Suppressor macrophage treated with lipopolysaccharide for 4 hours (primary cell): ENCODE measurements around the gene DNAH7.

ENCODE experiments used
- DNase-seq: peaks from one replicate; pipeline ENCODE4 v3.0.0-alpha.2; 2020

DNAH7 gene

GRCh38 chr2:196076778-196077568 lies 8.3 kb upstream of the DNAH7 start:
- peak; percentile 31 for DNase-seq

GRCh38 chr2:196075196-196075595 lies 6.6 kb upstream of the DNAH7 start:
- no peak for DNase-seq

GRCh38 chr2:196074631-196075030 lies 6.0 kb upstream of the DNAH7 start:
- DNase-seq, result no peak

- no peak for DNase-seq
Measured at GRCh38 chr2:196073521-196073920, 4.9 kb upstream of the DNAH7 start.

GRCh38 chr2:196067088-196067382 lies 1.6 kb downstream of the DNAH7 start:
- no peak for DNase-seq

- peak; percentile 59 for DNase-seq
Measured at GRCh38 chr2:196066291-196067087, 2.1 kb downstream of the DNAH7 start.

GRCh38 chr2:196063773-196064172 lies 4.9 kb downstream of the DNAH7 start:
- no peak for DNase-seq

- DNase-seq, result no peak
Measured at GRCh38 chr2:196059491-196059960, 9.1 kb downstream of the DNAH7 start.

- DNase-seq, result peak; percentile 77
Measured at GRCh38 chr2:196054631-196055030, 14.0 kb downstream of the DNAH7 start.

- peak; percentile 62 for DNase-seq
Measured at GRCh38 chr2:196046123-196046917, 22.3 kb downstream of the DNAH7 start.

GRCh38 chr2:196041786-196042185 lies 26.9 kb downstream of the DNAH7 start:
- DNase-seq, result no peak

GRCh38 chr2:196040218-196040617 lies 28.4 kb downstream of the DNAH7 start:
- no peak for DNase-seq

- no peak for DNase-seq
Measured at GRCh38 chr2:196036442-196036841, 32.2 kb downstream of the DNAH7 start.

- no peak for DNase-seq
Measured at GRCh38 chr2:196018037-196018436, 50.6 kb downstream of the DNAH7 start.

- DNase-seq, result no peak
Measured at GRCh38 chr2:196012314-196012713, 56.3 kb downstream of the DNAH7 start.

- no peak for DNase-seq
Measured at GRCh38 chr2:196000551-196000950, 68.1 kb downstream of the DNAH7 start.

GRCh38 chr2:195998070-195998469 lies 70.6 kb downstream of the DNAH7 start:
- DNase-seq, result no peak

GRCh38 chr2:195995499-195995898 lies 73.1 kb downstream of the DNAH7 start:
- DNase-seq, result no peak

- no peak for DNase-seq
Measured at GRCh38 chr2:195993623-195994022, 75.0 kb downstream of the DNAH7 start.

GRCh38 chr2:195985741-195986140 lies 82.9 kb downstream of the DNAH7 start:
- DNase-seq, result no peak

- no peak for DNase-seq
Measured at GRCh38 chr2:195984923-195985726, 83.5 kb downstream of the DNAH7 start.

- DNase-seq, result no peak
Measured at GRCh38 chr2:195967336-195967735, 101.3 kb downstream of the DNAH7 start.

- DNase-seq, result peak; percentile 74
Measured at GRCh38 chr2:195961873-195962272, 106.8 kb downstream of the DNAH7 start.
